ENCODE data around the gene CELA3B.
"Not testable (repeated sequence)": the region's sequence is repeated elsewhere in the genome, so short reads cannot be mapped to it uniquely, and the experiment has no call there.

GRCh38 chr1:21989672-21990393, 13.0 kb downstream of the CELA3B start:
- TF ChIP-seq CTCF (tag by site-specific recombination; IDR thresholded peaks at IDR 0.05); ZBTB26 (tag by site-specific recombination; optimal IDR thresholded peaks at IDR 0.05); ZNF133 (tag by site-specific recombination; IDR thresholded peaks at IDR 0.05); ATF2 (tag by site-specific recombination; IDR thresholded peaks at IDR 0.05; ENCODE audit: low read depth); ZNF274 (IDR thresholded peaks at IDR 0.05; ENCODE audit: low read length); ZNF274 (tag by site-specific recombination; IDR thresholded peaks at IDR 0.05; ENCODE audit: borderline replicate concordance); REST (tag by site-specific recombination; IDR thresholded peaks at IDR 0.05); ZNF266 (tag by site-specific recombination; IDR thresholded peaks at IDR 0.05; ENCODE audit: low read depth); ZNF18 (tag by site-specific recombination; IDR thresholded peaks at IDR 0.05); KLF8 (tag by site-specific recombination; IDR thresholded peaks at IDR 0.05); ZBTB10 (tag by site-specific recombination; IDR thresholded peaks at IDR 0.05): not testable (repeated sequence)

Data from HEK293 (cell line).